ENCODE results near the gene ROBO1.

The ROBO1 gene

DNA sequence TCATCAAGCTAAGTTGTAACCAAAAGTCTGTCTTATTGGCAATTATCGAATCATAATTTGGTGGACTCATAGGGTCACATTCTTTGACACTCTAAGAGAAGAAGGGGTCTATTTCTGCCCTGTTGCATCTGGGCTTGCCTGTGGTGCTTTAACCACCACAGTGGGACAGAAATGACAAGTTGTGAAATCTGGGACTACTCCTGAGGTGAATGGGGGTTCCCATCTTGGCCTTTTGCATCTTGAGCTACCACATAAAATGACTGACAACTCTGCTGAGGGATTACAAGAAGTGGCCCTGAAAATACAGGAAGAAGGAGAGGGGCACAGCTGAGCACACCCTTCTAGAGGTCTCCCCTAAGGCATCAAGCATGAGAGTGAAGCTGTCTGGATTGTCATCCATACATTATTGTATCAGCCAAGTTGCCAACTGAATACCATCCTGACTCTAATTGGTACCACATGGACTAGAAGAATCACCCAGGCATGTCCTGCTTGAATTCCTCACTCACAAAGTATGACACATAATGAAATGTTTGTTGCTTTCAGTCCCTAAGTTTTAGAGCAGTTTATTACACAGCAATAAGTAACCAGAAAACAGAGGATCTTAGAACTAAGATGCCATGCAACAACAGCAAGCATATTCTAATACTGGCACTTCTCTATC is 306.5 kb downstream of the ROBO1 start:
- Mint-ChIP-seq H3K9me3 (peaks cover 0 to 11% of the 10 kb centered on the region in 2 donors), H3K4me3 (no peak overlapping the region), H3K27me3 (no peaks in the 10 kb centered on the region), H3K27ac (no peak overlapping the region), H3K36me3 (ENCODE audit: insufficient read depth) (no peaks in the 10 kb centered on the region), H3K4me1 (ENCODE audit: low read depth in 2 of 2) (no peaks in the 10 kb centered on the region)
- ATAC-seq (replicated peaks) (no peak), DNase-seq (no peak)

GRCh38 chr3:79453600-79453999 is 314.2 kb downstream of the ROBO1 start:
- H3K9me3 Mint-ChIP-seq: peaks cover 4 to 11% of the 10 kb centered on the region in 2 donors
- H3K36me3 Mint-ChIP-seq (ENCODE audit: insufficient read depth): no peaks in the 10 kb centered on the region
- ATAC-seq (replicated peaks) (no peak), DNase-seq (no peak)
- H3K27ac Mint-ChIP-seq: no peak overlapping the region
- no peaks in the 10 kb centered on the region for H3K27me3 Mint-ChIP-seq
- H3K4me3 Mint-ChIP-seq: no peak overlapping the region
- no peaks in the 10 kb centered on the region for H3K4me1 Mint-ChIP-seq (ENCODE audit: low read depth in 2 of 2)

GRCh38 chr3:79436387-79436786 is 331.4 kb downstream of the ROBO1 start:
- no peaks in the 10 kb centered on the region for H3K4me1 Mint-ChIP-seq (ENCODE audit: low read depth in 2 of 2)
- H3K36me3 Mint-ChIP-seq (ENCODE audit: insufficient read depth): no peaks in the 10 kb centered on the region
- ATAC-seq (replicated peaks): no peak
- H3K9me3 Mint-ChIP-seq: peaks cover 9 to 10% of the 10 kb centered on the region in 2 donors
- H3K4me3 Mint-ChIP-seq: no peak overlapping the region
- H3K27ac Mint-ChIP-seq: no peak overlapping the region
- DNase-seq: no peak
- H3K27me3 Mint-ChIP-seq: no peaks in the 10 kb centered on the region

DNA sequence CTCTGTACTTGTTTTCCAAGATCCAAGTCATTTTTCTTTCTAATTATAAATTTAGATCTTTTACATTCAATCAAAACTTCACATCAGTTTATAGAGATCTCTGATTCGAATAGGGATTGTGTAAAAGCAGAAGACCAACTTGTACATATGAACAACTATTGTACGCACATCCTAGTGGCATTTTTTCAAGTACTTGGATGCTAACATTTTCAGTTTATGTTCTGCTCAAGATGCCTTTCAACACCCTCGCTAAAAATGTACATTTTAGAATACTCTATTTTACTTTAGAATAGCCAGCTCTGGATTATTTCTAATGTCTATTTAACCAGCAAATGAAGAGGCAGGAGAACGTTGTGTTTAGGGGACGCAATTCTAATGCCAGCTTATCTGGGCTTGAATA is 340.7 kb downstream of the ROBO1 start:
- ATAC-seq (replicated peaks) (no peak), DNase-seq (no peak)
- no peaks in the 10 kb centered on the region for H3K27me3 Mint-ChIP-seq
- no peaks in the 10 kb centered on the region for H3K36me3 Mint-ChIP-seq (ENCODE audit: insufficient read depth)
- H3K4me1 Mint-ChIP-seq (ENCODE audit: low read depth in 2 of 2): no peaks in the 10 kb centered on the region
- no peak overlapping the region for H3K4me3 Mint-ChIP-seq
- H3K9me3 Mint-ChIP-seq: peaks cover 0 to 6% of the 10 kb centered on the region in 2 donors
- H3K27ac Mint-ChIP-seq: no peak overlapping the region

DNA sequence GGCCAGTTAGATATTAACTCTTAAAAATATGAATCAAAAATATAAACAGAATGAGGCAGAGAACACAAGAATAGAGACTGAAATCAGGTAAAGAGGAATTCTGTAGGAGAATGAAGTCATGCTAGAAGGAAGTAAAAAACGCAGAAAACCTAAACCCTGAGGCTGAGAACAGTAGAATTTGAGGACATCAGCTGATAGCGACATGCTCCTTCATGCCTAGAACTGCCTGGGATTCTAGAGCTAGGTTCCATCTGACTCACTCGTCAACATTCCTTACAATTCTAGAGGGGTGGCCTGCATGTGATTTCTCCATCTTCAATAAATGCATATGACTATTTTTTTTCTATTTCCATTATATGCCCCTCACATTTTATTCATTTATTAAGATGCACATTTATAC is 343.0 kb downstream of the ROBO1 start:
- Mint-ChIP-seq H3K27ac (no peak overlapping the region), H3K36me3 (ENCODE audit: insufficient read depth) (no peaks in the 10 kb centered on the region), H3K9me3 (peaks cover 0 to 6% of the 10 kb centered on the region in 2 donors), H3K4me1 (ENCODE audit: low read depth in 2 of 2) (no peaks in the 10 kb centered on the region), H3K27me3 (no peaks in the 10 kb centered on the region), H3K4me3 (no peak overlapping the region)
- ATAC-seq (replicated peaks) (no peak), DNase-seq (no peak)

DNA sequence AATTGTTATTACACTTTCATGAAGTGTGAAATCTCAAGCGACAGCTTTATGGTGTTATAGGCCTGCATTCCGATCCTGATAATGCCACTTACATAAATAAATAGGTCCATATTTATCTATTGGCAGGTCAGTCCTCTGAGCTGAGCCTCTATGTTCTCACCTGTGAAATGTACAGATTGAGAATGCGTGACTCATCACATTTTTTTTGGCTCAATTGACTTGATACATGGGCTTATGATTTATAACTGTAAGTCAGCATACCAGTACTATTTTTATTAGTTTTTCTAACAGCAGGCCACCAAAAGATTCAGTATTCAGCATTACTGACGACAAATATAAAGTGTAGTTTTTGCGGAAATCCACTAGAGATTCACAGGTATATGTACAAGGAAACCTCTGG is 344.4 kb downstream of the ROBO1 start:
- H3K36me3 Mint-ChIP-seq (ENCODE audit: insufficient read depth): no peaks in the 10 kb centered on the region

DNA sequence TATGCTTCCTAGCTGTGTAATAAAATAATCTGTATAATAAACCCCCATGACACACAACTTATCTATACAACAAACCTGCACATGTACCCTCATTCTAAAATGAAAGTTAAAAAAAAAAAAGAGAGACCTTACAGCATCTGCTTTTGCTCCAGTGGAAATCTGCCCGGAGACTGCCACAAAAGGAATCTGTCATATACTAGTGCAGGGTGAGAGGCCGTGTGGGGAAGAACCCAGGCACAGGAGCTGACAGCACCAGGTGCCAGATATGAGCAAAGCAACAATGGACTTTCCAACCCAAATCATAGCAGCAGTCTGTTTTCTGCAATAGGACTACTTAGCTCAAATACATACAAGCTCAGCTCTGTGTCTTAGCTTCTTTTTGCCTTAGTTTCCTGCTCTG is 346.5 kb downstream of the ROBO1 start:
- Mint-ChIP-seq H3K4me3 (no peak overlapping the region), H3K27me3 (no peaks in the 10 kb centered on the region), H3K27ac (no peak overlapping the region), H3K9me3 (peaks cover 9 to 10% of the 10 kb centered on the region in 2 donors), H3K36me3 (ENCODE audit: insufficient read depth) (no peaks in the 10 kb centered on the region), H3K4me1 (ENCODE audit: low read depth in 2 of 2) (no peaks in the 10 kb centered on the region)
- ATAC-seq (replicated peaks): no peak
- no peak for DNase-seq

More for the DNA sequence above, 344.4 kb downstream of the ROBO1 start:
- Mint-ChIP-seq H3K4me1 (ENCODE audit: low read depth in 2 of 2) (no peaks in the 10 kb centered on the region), H3K27me3 (no peaks in the 10 kb centered on the region), H3K4me3 (no peak overlapping the region), H3K9me3 (peaks cover 7 to 10% of the 10 kb centered on the region in 2 donors), H3K27ac (no peak overlapping the region)
- DNase-seq: no peak
- ATAC-seq (replicated peaks): no peak

DNA sequence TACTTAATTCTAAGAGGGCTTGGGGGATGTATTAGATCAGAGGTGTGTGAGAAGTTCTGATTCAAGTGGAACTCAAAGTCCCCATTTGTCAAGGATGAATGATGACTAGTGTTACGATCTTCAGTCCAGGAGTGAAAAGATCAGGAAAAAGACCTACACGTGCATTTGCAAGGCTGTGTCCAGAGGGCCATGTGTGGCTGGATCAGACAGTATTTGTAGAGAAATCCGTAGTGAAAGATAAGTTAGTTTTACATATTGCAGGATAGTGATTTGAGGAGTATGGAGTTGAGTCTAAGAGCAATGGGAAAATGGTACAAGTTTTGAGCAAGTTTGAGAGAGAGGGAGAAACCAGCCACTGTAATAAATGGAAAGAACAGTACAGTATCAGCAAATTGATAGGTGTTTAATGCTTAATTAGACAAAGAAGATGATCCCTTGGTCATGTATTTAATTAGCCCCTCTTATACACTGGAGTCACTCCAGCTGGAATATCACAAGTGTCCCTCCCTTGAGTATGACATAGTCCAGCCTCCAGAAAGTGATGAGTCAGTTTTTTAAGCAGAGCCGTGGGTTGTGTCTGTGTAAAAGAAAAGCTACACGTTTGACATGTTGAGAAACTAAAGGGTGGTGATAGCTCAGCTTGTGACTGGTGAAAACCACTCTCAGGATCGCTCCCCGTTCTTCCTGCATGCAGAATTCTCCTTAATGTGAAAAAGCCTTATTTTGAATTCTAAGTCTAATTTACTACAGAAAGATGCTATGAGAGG is 348.8 kb downstream of the ROBO1 start:
- no peak for DNase-seq
- H3K9me3 Mint-ChIP-seq: peaks cover 14 to 23% of the 10 kb centered on the region in 2 donors
- ATAC-seq (replicated peaks): no peak
- no peak overlapping the region for H3K27ac Mint-ChIP-seq
- no peaks in the 10 kb centered on the region for H3K4me1 Mint-ChIP-seq (ENCODE audit: low read depth in 2 of 2)
- H3K36me3 Mint-ChIP-seq (ENCODE audit: insufficient read depth): no peaks in the 10 kb centered on the region
- H3K27me3 Mint-ChIP-seq: no peaks in the 10 kb centered on the region
- H3K4me3 Mint-ChIP-seq: no peak overlapping the region

GRCh38 chr3:79415356-79415755 is 352.4 kb downstream of the ROBO1 start:
- no peaks in the 10 kb centered on the region for H3K36me3 Mint-ChIP-seq (ENCODE audit: insufficient read depth)

DNA sequence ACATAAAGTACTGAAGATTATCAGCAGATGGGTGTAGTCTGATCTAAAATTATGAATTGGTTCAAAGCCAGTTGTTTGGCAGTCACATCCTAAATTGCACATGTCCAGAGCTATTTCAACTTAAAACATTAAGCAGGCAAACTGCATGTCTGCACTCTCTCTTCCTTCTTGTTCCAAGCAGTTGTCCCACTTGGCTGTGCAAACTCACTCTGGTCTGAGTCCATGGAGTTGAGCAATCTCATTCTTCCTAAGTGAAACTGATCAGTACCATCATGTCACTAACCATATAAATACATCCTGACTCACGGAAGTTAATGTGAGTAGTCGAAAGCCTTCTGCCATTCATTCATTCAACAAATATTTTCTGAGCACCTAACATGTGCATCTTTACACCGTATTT is 353.0 kb downstream of the ROBO1 start:
- ATAC-seq (replicated peaks) (no peak), DNase-seq (no peak)
- H3K27ac Mint-ChIP-seq: no peak overlapping the region
- H3K4me3 Mint-ChIP-seq: no peak overlapping the region
- H3K4me1 Mint-ChIP-seq (ENCODE audit: low read depth in 2 of 2): no peaks in the 10 kb centered on the region
- H3K36me3 Mint-ChIP-seq (ENCODE audit: insufficient read depth): no peaks in the 10 kb centered on the region
- H3K27me3 Mint-ChIP-seq: no peaks in the 10 kb centered on the region
- H3K9me3 Mint-ChIP-seq: peaks cover 12 to 23% of the 10 kb centered on the region in 2 donors

More at GRCh38 chr3:79415356-79415755, 352.4 kb downstream of the ROBO1 start:
- DNase-seq: no peak
- Mint-ChIP-seq H3K4me3 (no peak overlapping the region), H3K4me1 (ENCODE audit: low read depth in 2 of 2) (no peaks in the 10 kb centered on the region), H3K9me3 (peaks cover 11 to 23% of the 10 kb centered on the region in 2 donors), H3K27me3 (no peaks in the 10 kb centered on the region), H3K27ac (no peak overlapping the region)
- no peak for ATAC-seq (replicated peaks)

DNA sequence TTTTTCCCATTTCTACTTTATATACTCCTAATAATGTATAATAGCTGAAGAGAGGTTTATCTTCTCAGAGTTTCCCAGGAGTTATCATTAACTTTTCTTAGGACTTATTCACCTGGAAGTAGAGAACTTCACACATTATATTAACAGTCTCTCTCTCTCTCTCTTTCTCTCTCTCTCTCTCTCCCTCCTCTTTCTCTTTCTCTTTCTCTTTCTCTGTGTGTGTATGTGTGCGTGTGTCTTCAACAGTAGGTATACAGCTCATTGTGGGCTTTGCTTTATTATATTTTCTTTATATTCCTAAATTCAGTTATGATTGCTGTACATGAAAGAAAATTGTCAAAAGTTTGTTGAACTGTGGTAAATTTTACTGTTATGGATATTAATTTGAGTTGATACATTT is 353.8 kb downstream of the ROBO1 start:
- Mint-ChIP-seq H3K27me3 (no peaks in the 10 kb centered on the region), H3K4me1 (ENCODE audit: low read depth in 2 of 2) (no peaks in the 10 kb centered on the region), H3K36me3 (ENCODE audit: insufficient read depth) (no peaks in the 10 kb centered on the region), H3K27ac (no peak overlapping the region), H3K4me3 (no peak overlapping the region), H3K9me3 (peaks cover 12 to 20% of the 10 kb centered on the region in 2 donors)
- no peak for DNase-seq
- ATAC-seq (replicated peaks): no peak

- no peaks in the 10 kb centered on the region for H3K4me1 Mint-ChIP-seq (ENCODE audit: low read depth in 2 of 2)
- DNase-seq (no peak), ATAC-seq (replicated peaks) (no peak)
- H3K36me3 Mint-ChIP-seq (ENCODE audit: insufficient read depth): no peaks in the 10 kb centered on the region
- peaks cover 8 to 15% of the 10 kb centered on the region in 2 donors for H3K9me3 Mint-ChIP-seq
- no peak overlapping the region for H3K27ac Mint-ChIP-seq
- no peaks in the 10 kb centered on the region for H3K27me3 Mint-ChIP-seq
- no peak overlapping the region for H3K4me3 Mint-ChIP-seq
Measured at GRCh38 chr3:79412537-79412936, 355.3 kb downstream of the ROBO1 start.

DNA sequence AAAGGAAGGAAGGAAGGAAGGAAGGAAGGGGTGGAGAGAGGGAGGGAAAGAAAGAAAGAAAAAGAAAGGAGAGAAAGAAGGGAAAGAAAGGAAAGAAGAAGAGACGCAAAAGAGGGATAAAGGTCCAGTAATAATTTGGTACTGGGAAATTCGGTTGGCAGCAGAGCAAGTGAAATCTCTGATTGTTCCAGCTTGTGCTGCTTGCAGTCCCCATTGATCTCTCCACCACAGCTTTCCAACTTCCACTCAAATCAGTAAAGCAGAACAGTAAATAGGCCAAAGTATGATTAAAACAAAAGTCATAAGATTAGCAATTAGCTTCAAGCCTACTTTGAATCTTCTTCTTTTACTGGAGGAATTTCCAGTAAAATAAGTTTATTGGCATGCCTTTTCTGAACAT is 357.2 kb downstream of the ROBO1 start:
- Mint-ChIP-seq H3K27me3 (no peaks in the 10 kb centered on the region), H3K36me3 (ENCODE audit: insufficient read depth) (no peaks in the 10 kb centered on the region), H3K4me1 (ENCODE audit: low read depth in 2 of 2) (no peaks in the 10 kb centered on the region), H3K9me3 (peaks cover 7 to 8% of the 10 kb centered on the region in 2 donors), H3K27ac (no peak overlapping the region), H3K4me3 (no peak overlapping the region)
- DNase-seq: no peak
- no peak for ATAC-seq (replicated peaks)

GRCh38 chr3:79410136-79410535 is 357.7 kb downstream of the ROBO1 start:
- H3K9me3 Mint-ChIP-seq: peaks cover 2 to 4% of the 10 kb centered on the region in 2 donors
- no peaks in the 10 kb centered on the region for H3K36me3 Mint-ChIP-seq (ENCODE audit: insufficient read depth)
- DNase-seq (no peak), ATAC-seq (replicated peaks) (no peak)
- no peak overlapping the region for H3K4me3 Mint-ChIP-seq
- H3K4me1 Mint-ChIP-seq (ENCODE audit: low read depth in 2 of 2): no peaks in the 10 kb centered on the region
- no peak overlapping the region for H3K27ac Mint-ChIP-seq
- no peaks in the 10 kb centered on the region for H3K27me3 Mint-ChIP-seq
